A673 (cell line): ENCODE results near the gene BBS2.

Experiments used
- EZH2 ChIP-seq: fragments of 200-600 bp; sonication (generic); IDR thresholded peaks from 2 replicates; pipeline ENCODE4 v1.6.1; 2017; ENCODE audit warnings: borderline replicate concordance, low read depth, mild to moderate bottlenecking, mixed read lengths, antibody characterized with exemption, low read length; ENCODE audit not compliant: poor library complexity, severe bottlenecking
- TF ChIP-seq, protein P1 (sequence below): fragments of 300-800, 200-600 bp; sonication (generic); conservative IDR thresholded peaks from 2 replicates; pipeline ENCODE4 v1.5.1; 2017; ENCODE audit warnings: low read depth, mild to moderate bottlenecking, antibody characterized with exemption, low read length, moderate library complexity, mixed read lengths

DNA sequence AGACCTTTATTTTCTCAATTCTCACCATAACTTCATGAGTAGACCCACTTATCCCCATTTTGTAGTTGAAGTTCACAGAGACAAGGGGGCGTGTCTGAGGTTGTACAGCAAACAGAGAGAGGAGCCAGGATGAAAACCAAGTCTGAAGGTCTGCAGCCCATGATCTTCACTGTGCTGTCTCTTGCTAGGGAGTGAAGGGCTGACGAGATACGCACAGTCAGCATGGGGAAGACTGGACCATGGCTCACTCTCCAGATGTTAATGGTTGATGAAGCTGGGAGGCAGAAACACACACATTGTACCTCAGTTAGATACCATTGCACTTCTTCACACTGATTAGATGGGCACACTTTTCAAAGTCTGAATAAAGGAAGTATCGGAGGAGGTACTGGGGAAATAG, 39.3 kb upstream of the BBS2 start:
- no peak for TF ChIP-seq EZH2
- TF ChIP-seq, protein P1, sequence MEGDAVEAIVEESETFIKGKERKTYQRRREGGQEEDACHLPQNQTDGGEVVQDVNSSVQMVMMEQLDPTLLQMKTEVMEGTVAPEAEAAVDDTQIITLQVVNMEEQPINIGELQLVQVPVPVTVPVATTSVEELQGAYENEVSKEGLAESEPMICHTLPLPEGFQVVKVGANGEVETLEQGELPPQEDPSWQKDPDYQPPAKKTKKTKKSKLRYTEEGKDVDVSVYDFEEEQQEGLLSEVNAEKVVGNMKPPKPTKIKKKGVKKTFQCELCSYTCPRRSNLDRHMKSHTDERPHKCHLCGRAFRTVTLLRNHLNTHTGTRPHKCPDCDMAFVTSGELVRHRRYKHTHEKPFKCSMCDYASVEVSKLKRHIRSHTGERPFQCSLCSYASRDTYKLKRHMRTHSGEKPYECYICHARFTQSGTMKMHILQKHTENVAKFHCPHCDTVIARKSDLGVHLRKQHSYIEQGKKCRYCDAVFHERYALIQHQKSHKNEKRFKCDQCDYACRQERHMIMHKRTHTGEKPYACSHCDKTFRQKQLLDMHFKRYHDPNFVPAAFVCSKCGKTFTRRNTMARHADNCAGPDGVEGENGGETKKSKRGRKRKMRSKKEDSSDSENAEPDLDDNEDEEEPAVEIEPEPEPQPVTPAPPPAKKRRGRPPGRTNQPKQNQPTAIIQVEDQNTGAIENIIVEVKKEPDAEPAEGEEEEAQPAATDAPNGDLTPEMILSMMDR = no peak
